GM21528 (cell line): ENCODE data around the gene SIRPB2.

ENCODE experiments used
- ATAC-seq: cut with Tn5 transposase; IDR thresholded peaks from one replicate; pipeline ENCODE4 v1.9.1; 2021; ENCODE audit warnings: mild to moderate bottlenecking, moderate library complexity; ENCODE audit not compliant: unreplicated experiment, low FRiP score

SIRPB2 gene

DNA sequence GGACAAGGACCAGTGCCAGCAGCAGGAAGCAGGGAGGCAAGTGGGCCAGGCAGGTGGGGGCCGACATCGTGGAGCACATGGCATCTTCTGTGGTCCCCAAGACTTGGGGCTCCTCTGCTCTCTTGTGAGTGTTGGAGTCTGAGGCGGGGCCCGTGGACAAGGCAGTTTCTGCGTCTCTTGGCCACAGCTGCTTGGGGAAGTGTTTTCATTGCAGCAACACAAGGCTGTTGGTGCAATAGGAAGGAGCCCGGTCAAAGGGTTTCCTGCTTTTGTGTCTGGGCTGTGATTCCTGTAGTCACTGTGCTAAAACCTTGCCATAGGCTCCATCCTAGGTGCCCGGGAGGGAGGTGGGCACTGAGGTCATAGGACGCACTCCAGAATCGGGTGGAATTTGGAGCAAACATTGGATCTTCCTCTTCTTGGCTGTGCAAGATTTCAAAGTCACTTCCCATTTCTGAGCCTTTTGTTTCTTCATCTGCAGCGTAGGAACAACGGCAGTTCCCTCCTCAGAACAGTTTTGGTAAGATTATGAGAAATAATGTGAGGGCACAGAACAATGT lies at the start of gene SIRPB2:
SIRPB2 (minus strand) TSS at position 140 of the 560 bp plus-strand sequence; CDS start at position 79, 61 bp downstream.
- no peak for ATAC-seq

DNA sequence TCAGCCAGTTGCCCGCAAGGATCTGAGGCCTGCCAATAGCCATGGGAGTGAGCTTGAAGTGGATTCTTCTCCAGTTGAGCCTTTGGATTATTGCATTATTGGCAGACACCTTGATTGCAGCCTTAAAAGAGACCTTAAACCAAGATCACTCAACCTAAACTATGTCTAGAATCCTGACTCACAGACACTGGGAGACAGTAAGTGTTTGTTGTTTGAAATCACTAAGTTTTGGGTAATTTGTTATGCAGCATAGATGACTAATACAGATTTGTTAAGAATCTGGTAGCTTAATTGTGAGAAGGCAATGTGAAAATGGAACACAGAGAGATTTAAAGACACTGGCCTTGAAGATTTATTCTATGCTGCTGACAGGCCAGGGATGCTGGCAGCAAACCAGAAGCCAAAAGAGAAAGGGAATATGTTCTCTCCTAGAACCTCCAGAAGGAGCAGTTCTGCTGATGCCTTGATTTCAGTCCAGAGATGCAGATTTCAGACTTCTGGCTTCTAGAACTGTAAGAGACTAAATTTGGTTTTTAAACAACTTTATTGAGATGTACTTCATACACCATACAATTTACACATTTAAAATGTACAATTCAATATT lies 48.7 kb upstream of the SIRPB2 start:
- ATAC-seq, result no peak

DNA sequence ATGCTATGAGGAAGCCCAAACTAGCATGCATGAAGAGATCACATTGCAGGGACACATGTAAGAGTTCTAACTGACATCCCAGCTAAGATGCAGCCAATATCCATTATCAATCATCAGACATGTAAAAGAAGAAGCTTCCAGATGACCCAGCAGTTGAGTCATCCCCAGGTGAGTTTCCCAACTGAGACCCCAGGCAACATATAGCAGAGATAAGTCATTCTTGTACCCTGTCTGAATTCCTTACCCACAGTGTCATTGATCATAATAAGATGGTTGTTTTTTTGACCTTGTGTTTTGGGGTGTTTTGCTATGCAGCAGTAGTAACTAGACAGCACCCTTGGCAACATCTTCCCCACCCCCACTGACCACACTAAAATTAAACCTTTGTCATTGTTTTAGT lies 47.4 kb upstream of the SIRPB2 start:
- ATAC-seq, result no peak

- no peak for ATAC-seq
Observed at GRCh38 chr20:1537731-1538058, 46.5 kb upstream of the SIRPB2 start.

- no peak for ATAC-seq
Observed at GRCh38 chr20:1536893-1537730, 45.9 kb upstream of the SIRPB2 start.

DNA sequence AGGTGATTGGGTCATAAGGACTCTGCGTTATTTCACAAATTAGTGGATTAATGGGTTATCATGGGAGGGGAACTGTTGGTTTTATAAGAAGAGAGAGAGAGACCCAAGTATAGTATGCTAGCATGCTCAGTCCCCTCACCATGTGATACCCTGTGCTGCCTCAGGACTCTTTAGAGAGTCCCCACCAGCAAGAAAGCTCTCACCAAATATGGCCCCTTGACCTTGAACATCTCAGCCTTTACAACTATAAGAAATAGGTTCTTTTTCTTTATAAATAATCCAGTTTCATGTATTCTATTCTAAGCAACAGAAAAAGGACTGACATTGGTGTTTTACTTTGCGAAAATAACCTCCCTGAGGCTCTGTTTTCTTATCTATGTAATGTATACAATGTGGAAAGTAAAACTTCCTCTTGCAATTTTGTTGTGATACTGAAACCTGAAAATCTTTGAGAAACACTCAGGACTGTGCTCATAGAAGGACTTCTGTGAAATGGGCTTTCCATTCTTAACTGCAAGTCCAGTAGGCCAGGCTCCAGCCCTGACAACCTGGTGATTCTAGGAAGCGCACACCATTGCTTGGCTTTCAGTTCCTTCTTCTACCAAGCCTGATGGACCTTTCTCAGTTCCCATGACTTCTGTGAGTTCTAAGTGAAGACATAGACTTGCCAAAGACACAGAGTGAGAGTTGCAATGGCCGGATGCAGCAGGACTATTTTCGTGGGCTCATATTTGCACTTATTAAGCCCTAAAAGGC lies 44.4 kb upstream of the SIRPB2 start:
- ATAC-seq, result peak; percentile 92

- no peak for ATAC-seq
Observed at GRCh38 chr20:1534526-1534925, 43.3 kb upstream of the SIRPB2 start.

DNA sequence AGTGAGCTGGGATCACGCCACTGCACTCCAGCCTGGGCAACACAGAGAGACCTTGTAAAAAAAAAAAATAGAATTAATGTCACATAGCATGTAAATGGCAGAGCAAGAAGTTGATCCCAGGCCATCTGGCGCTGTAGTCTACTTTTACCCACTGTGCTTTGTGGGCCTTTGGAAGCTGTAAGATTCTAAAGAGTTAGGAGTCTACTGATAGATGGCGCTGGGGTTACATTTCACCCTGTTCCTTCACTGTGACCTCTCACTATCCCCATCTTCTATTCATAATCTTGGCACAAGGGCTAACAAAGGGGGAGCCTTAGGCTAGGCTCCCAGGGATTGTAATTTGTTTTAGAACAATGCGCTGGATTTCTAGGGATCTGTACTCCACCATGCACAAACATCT lies 41.8 kb upstream of the SIRPB2 start:
- ATAC-seq, result no peak

DNA sequence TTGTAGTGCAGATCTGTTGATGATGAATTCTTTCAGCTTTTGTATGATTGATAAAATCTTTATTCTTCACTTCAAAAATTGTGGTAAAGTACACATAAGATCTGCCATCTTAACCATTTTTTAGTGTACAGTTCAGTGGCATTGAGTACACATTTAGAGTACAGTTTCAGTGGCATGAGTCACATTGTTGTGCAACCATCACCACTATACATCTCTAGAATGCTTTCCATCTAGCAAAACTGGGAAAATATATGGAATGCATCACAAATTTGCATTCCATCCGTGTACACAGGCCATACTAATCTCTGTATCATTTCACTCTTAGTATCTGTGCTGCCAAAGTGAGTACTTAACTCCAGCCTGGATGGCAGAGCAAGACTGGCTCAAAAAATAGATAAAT lies 37.6 kb upstream of the SIRPB2 start:
- ATAC-seq, result no peak

GRCh38 chr20:1527923-1528322 lies 36.7 kb upstream of the SIRPB2 start:
- no peak for ATAC-seq

- no peak for ATAC-seq
Observed at GRCh38 chr20:1526896-1527295, 35.7 kb upstream of the SIRPB2 start.

DNA sequence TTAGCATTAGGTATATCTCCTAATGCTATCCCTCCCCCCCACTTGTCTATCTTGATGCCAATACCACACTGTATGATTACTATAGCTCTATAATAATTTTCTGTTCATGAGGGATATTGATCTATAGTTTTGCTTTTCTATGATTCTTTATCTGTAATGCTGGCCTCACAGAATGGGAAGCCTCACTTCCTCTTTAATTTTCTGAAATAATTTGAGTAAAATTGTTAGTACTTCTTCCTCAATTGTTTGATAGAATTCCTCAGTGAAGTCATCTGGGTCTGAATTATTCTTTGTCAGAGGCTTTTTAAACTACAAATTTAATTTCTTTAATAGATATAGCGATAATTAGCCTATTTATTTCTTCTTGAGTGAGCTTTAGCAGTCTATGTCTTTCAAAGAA lies 35.1 kb upstream of the SIRPB2 start:
- ATAC-seq, result no peak

DNA sequence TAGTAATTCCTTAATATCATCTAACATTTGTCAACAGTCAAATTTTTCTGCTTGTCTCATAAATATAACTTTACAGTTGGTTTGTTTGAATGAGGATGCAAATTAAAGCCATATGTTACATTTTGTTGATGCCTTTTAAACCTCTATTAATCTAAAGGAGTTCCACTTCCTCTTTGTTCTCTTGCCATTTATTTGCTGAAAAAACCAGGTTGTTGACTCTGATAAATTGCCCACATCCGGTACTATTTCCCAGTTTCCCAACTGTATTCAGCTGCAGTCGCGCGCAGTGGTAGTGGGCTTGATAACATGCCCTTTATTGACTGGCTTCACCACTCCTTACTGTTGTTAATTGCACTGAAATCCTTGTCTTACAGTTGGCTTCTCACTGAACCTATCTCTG lies 32.8 kb upstream of the SIRPB2 start:
- ATAC-seq, result no peak

DNA sequence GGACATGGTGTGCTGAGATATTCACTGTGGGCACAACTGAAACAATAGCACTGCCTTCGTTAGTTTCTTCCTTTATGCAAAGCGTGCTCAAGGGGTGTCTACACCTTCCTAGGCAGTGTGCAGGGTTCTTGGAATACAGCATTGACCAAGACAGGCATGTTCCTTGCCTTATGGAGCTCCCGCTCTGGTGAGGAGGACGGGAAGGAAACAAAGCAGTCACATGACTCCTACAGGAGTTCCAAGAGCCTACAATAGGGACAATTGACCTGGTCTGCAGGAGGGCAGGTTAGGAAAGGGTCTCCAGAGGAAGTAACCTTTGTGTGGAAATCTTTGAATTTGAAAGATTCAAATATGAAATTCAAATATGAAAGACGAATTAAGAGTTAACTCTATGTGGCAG lies 25.8 kb upstream of the SIRPB2 start:
- no peak for ATAC-seq

DNA sequence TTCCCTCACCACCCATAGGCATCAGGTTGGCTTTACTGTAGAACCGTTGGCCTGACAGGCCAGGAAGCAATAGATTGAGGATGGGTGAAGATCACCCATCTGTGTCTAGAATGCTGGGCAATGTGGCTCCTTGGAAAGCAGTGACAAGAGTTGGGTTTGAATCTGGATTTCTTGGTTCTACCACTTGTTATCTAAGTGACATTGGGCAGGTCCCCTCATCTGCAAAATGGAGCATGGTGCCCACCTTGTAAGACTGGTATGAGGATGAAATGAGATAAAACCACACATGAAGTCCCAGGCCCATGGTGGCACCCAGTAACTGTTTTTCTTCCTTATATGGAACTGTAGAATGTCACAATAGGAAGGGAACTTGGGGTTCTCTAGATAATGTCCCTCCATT lies 22.6 kb upstream of the SIRPB2 start:
- no peak for ATAC-seq

- ATAC-seq, result no peak
Observed at GRCh38 chr20:1509237-1509636, 18.0 kb upstream of the SIRPB2 start.

- no peak for ATAC-seq
Observed at GRCh38 chr20:1508574-1508973, 17.4 kb upstream of the SIRPB2 start.

GRCh38 chr20:1507276-1507675 lies 16.1 kb upstream of the SIRPB2 start:
- ATAC-seq, result no peak

DNA sequence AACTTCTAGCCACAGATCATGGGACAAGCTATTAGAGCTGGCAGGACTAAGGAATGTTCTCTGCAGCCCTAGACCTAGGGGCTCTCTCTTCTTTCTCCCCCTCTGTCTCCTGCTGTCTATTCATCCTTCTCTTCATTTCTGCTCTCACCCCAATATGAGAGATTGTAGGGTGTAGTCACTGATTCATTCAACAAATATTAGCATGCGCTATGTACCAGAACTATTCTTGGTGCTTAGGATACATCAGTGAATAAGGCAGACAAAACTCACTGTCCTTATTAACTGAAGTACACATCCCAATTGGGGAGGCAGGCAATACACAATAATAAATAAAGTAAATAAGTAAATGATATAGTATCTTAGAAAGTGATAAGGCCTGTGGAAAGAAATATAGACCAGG lies 14.7 kb upstream of the SIRPB2 start:
- no peak for ATAC-seq

DNA sequence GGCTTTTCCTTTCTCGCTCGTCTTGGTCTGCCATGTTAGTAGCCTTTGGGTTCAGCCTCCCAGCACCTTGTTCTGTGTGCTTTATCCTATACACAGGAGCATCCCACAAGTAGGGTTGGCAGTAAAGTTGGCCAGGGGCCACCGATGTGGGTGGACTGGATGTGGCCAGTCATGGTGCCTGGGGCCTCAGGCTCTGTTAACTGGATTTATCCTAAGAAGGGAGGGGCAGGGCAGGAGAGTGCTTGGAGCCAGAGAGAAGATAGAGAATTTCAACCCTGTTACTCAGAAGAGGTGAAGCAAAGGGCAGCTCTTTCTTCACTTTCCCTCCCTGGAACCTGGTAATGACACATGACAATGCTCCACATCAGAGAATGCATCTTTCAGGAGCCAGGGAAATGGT lies 14.1 kb upstream of the SIRPB2 start:
- no peak for ATAC-seq

- peak; percentile 84 for ATAC-seq
Observed at GRCh38 chr20:1503564-1504227, 12.5 kb upstream of the SIRPB2 start.
